Measurements from ENCODE around the gene KRTAP10-2.
"Not testable (repeated sequence)": the region's sequence is repeated elsewhere in the genome, so short reads cannot be mapped to it uniquely, and the experiment has no call there.

KRTAP10-2 gene

DNA sequence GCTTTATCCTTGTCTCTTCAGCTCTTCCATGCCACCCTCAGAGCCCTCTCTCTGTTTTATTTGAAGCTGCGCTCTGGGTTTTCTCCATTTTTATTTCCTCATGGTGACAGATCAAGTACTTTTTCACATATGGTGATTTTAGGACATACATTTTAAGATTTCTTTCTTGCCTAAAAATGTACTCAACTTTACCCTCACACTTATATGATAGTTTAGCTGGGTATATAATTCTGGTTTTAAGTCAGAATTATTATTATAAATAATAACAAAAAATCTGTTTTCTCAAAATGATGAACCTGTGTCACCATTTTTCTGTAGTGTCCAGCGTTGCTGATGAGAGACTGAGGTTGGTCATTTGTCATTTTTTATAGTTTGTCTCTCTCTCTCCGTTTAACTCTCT lies 29.9 kb upstream of the KRTAP10-2 start:
- ChIA-PET POLR2A (interaction anchor here (0.5 kb wide), 1 partner anchor 8 kb away, joined by 3 read pairs; no protein-coding TSS in a partner anchor), CTCF (interaction anchor here (1.1 kb wide), 1 partner anchor 212 kb away, joined by 4 read pairs; no protein-coding TSS in a partner anchor)
- Histone ChIP-seq H3K4me3 (ENCODE audit: low read depth, low read length) (no peak overlapping the region), H3K27ac (ENCODE audit: extremely low read depth, low read depth, low read length) (no peak overlapping the region), H3K36me3 (ENCODE audit: control insufficient read depth in 2 of 2, insufficient read depth in 1 of 2, low read length in 2 of 2) (no peaks in the 10 kb centered on the region), H3K4me1 (ENCODE audit: control insufficient read depth, insufficient read depth, low read length) (no peaks in the 10 kb centered on the region), H3K9me3 (ENCODE audit: control insufficient read depth, insufficient read depth, low read depth, low read length) (peaks cover 2% of the 10 kb centered on the region; the same call in 1 of the 2 replicates)
- no peak for TF ChIP-seq YY2 (tag by site-specific recombination; IDR thresholded peaks at IDR 0.05)
- TF ChIP-seq ZNF510 (tag by site-specific recombination; IDR thresholded peaks at IDR 0.05; ENCODE audit: insufficient replicate concordance), result peak; percentile 15
- TF ChIP-seq SETDB1 (IDR thresholded peaks at IDR 0.05; ENCODE audit: insufficient read length, low read length), result peak; percentile 46

DNA sequence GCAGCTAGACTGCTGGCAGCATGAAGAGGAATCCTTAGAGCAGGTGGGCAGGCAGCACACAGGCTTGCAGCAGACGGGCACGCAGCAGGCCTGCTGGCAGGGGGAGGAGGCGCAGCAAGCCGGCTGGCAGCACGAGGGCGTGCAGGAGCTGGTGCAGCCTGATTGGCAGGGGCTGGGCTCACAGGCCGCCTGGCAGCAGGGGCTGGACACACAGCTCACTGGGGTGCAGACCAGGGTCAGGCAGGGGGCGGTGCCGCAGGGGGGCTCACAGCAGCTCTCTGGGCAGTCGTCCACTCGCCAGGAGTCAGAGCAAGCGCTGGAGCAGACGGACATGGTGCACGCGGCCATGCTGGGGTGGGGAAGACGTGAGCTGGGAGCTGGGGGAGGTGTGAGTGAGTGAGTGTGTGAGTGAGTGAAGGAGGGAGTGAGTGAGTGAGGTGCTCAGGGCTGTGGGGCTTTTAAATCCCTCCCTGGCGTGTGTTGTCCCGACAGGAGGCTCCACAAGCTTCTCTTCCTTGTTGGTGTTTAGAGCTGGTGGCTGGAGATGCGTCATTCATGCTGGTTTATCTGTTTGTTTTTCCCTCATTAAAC lies 29.0 kb upstream of the KRTAP10-2 start, which contains the start of gene KRTAP10-5:
TSS of gene KRTAP10-5 (minus strand) at position 374 of the 591 bp plus-strand sequence. CDS start at position 348, 26 bp downstream.
- H3K36me3 ChIP-seq (ENCODE audit: control insufficient read depth in 2 of 2, insufficient read depth in 1 of 2, low read length in 2 of 2); POLR2A ChIA-PET; H3K4me3 ChIP-seq (ENCODE audit: low read depth, low read length); H3K27ac ChIP-seq (ENCODE audit: extremely low read depth, low read depth, low read length); H3K9me3 ChIP-seq (ENCODE audit: control insufficient read depth, insufficient read depth, low read depth, low read length); H3K4me1 ChIP-seq (ENCODE audit: control insufficient read depth, insufficient read depth, low read length): not testable (repeated sequence)
- CTCF ChIA-PET, result interaction anchor here (0.6 to 1.1 kb wide), 2 partner anchors 213 to 549 kb away, joined by 4 to 5 read pairs; no protein-coding TSS in a partner anchor
- peak; percentile 76 for TF ChIP-seq ZIC2 (tag by site-specific recombination; IDR thresholded peaks at IDR 0.05)

DNA sequence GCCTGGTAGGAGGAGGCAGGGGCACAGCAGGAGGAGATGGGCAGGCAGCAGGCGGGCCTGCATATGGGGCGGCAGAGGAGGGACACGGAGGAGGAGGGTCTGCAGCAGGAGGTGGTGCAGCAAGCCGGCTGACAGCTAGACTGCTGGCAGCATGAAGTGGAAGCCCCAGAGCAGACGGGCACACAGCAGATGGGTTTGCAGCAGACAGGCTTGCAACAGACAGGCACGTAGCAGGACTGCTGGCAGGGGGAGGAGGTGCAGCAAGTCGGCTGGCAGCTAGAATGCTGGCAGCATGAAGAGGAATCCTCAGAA lies 28.5 kb upstream of the KRTAP10-2 start:
- H3K9me3 ChIP-seq (ENCODE audit: control insufficient read depth, insufficient read depth, low read depth, low read length), result no peaks in the 10 kb centered on the region
- H3K4me1 ChIP-seq (ENCODE audit: control insufficient read depth, insufficient read depth, low read length), result no peaks in the 10 kb centered on the region
- no peak overlapping the region for H3K27ac ChIP-seq (ENCODE audit: extremely low read depth, low read depth, low read length)
- ChIA-PET POLR2A (no interaction called here), CTCF (interaction anchor here (0.6 kb wide), 1 partner anchor 550 kb away, joined by 5 read pairs; no protein-coding TSS in a partner anchor)
- TF ChIP-seq, protein P1, sequence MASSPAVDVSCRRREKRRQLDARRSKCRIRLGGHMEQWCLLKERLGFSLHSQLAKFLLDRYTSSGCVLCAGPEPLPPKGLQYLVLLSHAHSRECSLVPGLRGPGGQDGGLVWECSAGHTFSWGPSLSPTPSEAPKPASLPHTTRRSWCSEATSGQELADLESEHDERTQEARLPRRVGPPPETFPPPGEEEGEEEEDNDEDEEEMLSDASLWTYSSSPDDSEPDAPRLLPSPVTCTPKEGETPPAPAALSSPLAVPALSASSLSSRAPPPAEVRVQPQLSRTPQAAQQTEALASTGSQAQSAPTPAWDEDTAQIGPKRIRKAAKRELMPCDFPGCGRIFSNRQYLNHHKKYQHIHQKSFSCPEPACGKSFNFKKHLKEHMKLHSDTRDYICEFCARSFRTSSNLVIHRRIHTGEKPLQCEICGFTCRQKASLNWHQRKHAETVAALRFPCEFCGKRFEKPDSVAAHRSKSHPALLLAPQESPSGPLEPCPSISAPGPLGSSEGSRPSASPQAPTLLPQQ (tag by site-specific recombination; IDR thresholded peaks at IDR 0.05), result no peak
- TF ChIP-seq, protein P2, sequence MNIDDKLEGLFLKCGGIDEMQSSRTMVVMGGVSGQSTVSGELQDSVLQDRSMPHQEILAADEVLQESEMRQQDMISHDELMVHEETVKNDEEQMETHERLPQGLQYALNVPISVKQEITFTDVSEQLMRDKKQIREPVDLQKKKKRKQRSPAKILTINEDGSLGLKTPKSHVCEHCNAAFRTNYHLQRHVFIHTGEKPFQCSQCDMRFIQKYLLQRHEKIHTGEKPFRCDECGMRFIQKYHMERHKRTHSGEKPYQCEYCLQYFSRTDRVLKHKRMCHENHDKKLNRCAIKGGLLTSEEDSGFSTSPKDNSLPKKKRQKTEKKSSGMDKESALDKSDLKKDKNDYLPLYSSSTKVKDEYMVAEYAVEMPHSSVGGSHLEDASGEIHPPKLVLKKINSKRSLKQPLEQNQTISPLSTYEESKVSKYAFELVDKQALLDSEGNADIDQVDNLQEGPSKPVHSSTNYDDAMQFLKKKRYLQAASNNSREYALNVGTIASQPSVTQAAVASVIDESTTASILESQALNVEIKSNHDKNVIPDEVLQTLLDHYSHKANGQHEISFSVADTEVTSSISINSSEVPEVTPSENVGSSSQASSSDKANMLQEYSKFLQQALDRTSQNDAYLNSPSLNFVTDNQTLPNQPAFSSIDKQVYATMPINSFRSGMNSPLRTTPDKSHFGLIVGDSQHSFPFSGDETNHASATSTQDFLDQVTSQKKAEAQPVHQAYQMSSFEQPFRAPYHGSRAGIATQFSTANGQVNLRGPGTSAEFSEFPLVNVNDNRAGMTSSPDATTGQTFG (tag by site-specific recombination; IDR thresholded peaks at IDR 0.05; ENCODE audit: borderline replicate concordance), result no peak
- TF ChIP-seq ZNF596 (tag by site-specific recombination; IDR thresholded peaks at IDR 0.05), result no peak
- no peak for TF ChIP-seq SP2 (tag by site-specific recombination; IDR thresholded peaks at IDR 0.05)
- TF ChIP-seq SCRT1 (tag by site-specific recombination; IDR thresholded peaks at IDR 0.05; ENCODE audit: borderline replicate concordance), result no peak
- no peak for TF ChIP-seq ZEB2 (tag by site-specific recombination; IDR thresholded peaks at IDR 0.05)
- TF ChIP-seq, protein P3, sequence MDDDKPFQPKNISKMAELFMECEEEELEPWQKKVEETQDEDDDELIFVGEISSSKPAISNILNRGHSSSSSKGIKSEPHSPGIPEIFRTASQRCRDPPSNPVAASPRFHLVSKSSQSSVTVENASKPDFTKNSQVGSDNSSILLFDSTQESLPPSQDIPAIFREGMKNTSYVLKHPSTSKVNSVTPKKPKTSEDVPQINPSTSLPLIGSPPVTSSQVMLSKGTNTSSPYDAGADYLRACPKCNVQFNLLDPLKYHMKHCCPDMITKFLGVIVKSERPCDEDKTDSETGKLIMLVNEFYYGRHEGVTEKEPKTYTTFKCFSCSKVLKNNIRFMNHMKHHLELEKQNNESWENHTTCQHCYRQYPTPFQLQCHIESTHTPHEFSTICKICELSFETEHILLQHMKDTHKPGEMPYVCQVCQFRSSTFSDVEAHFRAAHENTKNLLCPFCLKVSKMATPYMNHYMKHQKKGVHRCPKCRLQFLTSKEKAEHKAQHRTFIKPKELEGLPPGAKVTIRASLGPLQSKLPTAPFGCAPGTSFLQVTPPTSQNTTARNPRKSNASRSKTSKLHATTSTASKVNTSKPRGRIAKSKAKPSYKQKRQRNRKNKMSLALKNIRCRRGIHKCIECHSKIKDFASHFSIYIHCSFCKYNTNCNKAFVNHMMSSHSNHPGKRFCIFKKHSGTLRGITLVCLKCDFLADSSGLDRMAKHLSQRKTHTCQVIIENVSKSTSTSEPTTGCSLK (tag by site-specific recombination; IDR thresholded peaks at IDR 0.05), result no peak
- TF ChIP-seq ZNF585B (tag by site-specific recombination; IDR thresholded peaks at IDR 0.05), result no peak
- TF ChIP-seq ZNF266 (tag by site-specific recombination; IDR thresholded peaks at IDR 0.05; ENCODE audit: low read depth), result no peak
- TF ChIP-seq ZNF623 (tag by site-specific recombination; IDR thresholded peaks at IDR 0.05), result no peak
- no peak for TF ChIP-seq ZNF654 (tag by site-specific recombination; IDR thresholded peaks at IDR 0.05; ENCODE audit: low read depth)
- TF ChIP-seq ZNF214 (tag by site-specific recombination; IDR thresholded peaks at IDR 0.05; ENCODE audit: borderline replicate concordance), result no peak
- TF ChIP-seq TCF7L2 (IDR thresholded peaks at IDR 0.05; ENCODE audit: borderline replicate concordance, low read depth, low read length), result no peak
- no peak for TF ChIP-seq ZNF621 (tag by site-specific recombination; IDR thresholded peaks at IDR 0.05)
- TF ChIP-seq, protein P4, sequence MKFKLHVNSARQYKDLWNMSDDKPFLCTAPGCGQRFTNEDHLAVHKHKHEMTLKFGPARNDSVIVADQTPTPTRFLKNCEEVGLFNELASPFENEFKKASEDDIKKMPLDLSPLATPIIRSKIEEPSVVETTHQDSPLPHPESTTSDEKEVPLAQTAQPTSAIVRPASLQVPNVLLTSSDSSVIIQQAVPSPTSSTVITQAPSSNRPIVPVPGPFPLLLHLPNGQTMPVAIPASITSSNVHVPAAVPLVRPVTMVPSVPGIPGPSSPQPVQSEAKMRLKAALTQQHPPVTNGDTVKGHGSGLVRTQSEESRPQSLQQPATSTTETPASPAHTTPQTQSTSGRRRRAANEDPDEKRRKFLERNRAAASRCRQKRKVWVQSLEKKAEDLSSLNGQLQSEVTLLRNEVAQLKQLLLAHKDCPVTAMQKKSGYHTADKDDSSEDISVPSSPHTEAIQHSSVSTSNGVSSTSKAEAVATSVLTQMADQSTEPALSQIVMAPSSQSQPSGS (tag by site-specific recombination; IDR thresholded peaks at IDR 0.05; ENCODE audit: low read depth), result no peak
- no peak for TF ChIP-seq ZNF341 (tag by site-specific recombination; IDR thresholded peaks at IDR 0.05; ENCODE audit: low read depth)
- no peak overlapping the region for H3K4me3 ChIP-seq (ENCODE audit: low read depth, low read length)
- no peaks in the 10 kb centered on the region for H3K36me3 ChIP-seq (ENCODE audit: control insufficient read depth in 2 of 2, insufficient read depth in 1 of 2, low read length in 2 of 2)

Measured in HEK293 (cell line).